Fibroblast of lung (primary cell): ENCODE measurements around the gene NAP1L4. TPM values are rescaled to one million over a fixed set of nuclear protein-coding genes. Genes with fewer than 3 reads are reported as not detected.

Experiments used
- DNase-seq, 2 donors: peaks; one replicate each; pipeline versions ENCODE4 v3.0.0 to v3.0.0-alpha.2; 2010; ENCODE audit warnings: low read depth in 2 of 2
- H2AFZ ChIP-seq: 2 replicates; pipeline ENCODE4 v1.5.1; 2012; ENCODE audit warnings: low read length, control low read depth, inconsistent platforms
- H3K27ac ChIP-seq: 2 replicates; pipeline ENCODE4 v1.5.1; 2011; ENCODE audit warnings: low read length, control low read depth; ENCODE audit not compliant: insufficient read depth
- H3K27me3 ChIP-seq: 2 replicates; pipeline ENCODE4 v1.5.1; 2011; ENCODE audit warnings: mild to moderate bottlenecking, low read length; ENCODE audit not compliant: control insufficient read depth, insufficient read depth
- H3K36me3 ChIP-seq: 2 replicates; pipeline ENCODE4 v1.5.1; 2011; ENCODE audit warnings: low read length; ENCODE audit not compliant: control insufficient read depth, insufficient read depth
- H3K4me1 ChIP-seq: 2 replicates; pipeline ENCODE4 v1.5.1; 2011; ENCODE audit warnings: low read length; ENCODE audit not compliant: control insufficient read depth, insufficient read depth; ENCODE audit errors: extremely low read depth
- H3K4me2 ChIP-seq: 2 replicates; pipeline ENCODE4 v1.5.1; 2011; ENCODE audit warnings: low read length, control low read depth; ENCODE audit not compliant: insufficient read depth; ENCODE audit errors: extremely low read depth
- H3K4me3 ChIP-seq, 4 experiments: fragments of 200-600 bp in 1 of 4; sonication (generic) in 1 of 4; replicated peaks in 1 of 4; 2 replicates each; pipeline ENCODE4 v1.5.1; 2011 to 2016; ENCODE audit warnings: low read length in 4 of 4, low read depth in 3 of 4, mild to moderate bottlenecking in 3 of 4, control low read depth in 2 of 4, inconsistent platforms in 1 of 4, mixed read lengths in 1 of 4; ENCODE audit not compliant: insufficient read depth in 1 of 4; ENCODE audit errors: control extremely low read depth in 1 of 4
- H3K79me2 ChIP-seq: 2 replicates; pipeline ENCODE4 v1.5.1; 2012; ENCODE audit warnings: mild to moderate bottlenecking, low read length, inconsistent platforms; ENCODE audit not compliant: control insufficient read depth, insufficient read depth
- H3K9ac ChIP-seq: 2 replicates; pipeline ENCODE4 v1.5.1; 2011; ENCODE audit warnings: mild to moderate bottlenecking, low read length, control low read depth; ENCODE audit not compliant: insufficient read depth
- H3K9me3 ChIP-seq: 2 replicates; pipeline ENCODE4 v1.5.1; 2012; ENCODE audit warnings: low read depth, low read length; ENCODE audit not compliant: control insufficient read depth, insufficient read depth
- H4K20me1 ChIP-seq: 2 replicates; pipeline ENCODE4 v1.5.1; 2011; ENCODE audit warnings: low read length; ENCODE audit not compliant: control insufficient read depth, insufficient read depth; ENCODE audit errors: extremely low read depth
- CTCF ChIP-seq, 2 donors: IDR thresholded peaks in 1 of 2; conservative IDR thresholded peaks in 1 of 2; 1 replicate in 1 of 2; 2 replicates in 1 of 2; pipeline ENCODE4 v1.5.1; 2011 to 2012; ENCODE audit warnings: low read length in 2 of 2, control low read depth in 1 of 2, inconsistent platforms in 1 of 2, low read depth in 1 of 2, mild to moderate bottlenecking in 1 of 2
- EZH2 ChIP-seq: IDR thresholded peaks from 2 replicates; pipeline ENCODE4 v1.5.1; 2012; ENCODE audit warnings: low read length, control low read depth, mild to moderate bottlenecking; ENCODE audit errors: missing control alignments
- polyA plus RNA-seq, 2 donors: library from polyadenylated mRNA; depleted of rRNA in 1 of 2; stranded (reverse) in 1 of 2; unstranded in 1 of 2; fragments of >200 nt; gene quantifications; 2 replicates each; pipeline ENCODE4 v1.2.1, GENCODE V29; 2011 to 2012; ENCODE audit warnings: missing spikeins in 1 of 2
- total RNA-seq: library from RNA; depleted of rRNA; stranded (reverse); fragments of >200 nt; gene quantifications from 2 replicates; pipeline ENCODE4 v1.2.1, GENCODE V29; 2014

NAP1L4 gene
- total and polyA plus RNA-seq, 2 donors (not counting 1 experiment from before 2014, with no cell fraction given), result 79.5 to 113 TPM

- Histone ChIP-seq H3K79me2 (peaks cover 42% of the 10 kb centered on the region), H3K9ac (no peak overlapping the region), H2AFZ (no peak overlapping the region), H3K27ac (no peak overlapping the region), H3K4me1 (peaks cover under 1% of the 10 kb centered on the region), H3K4me2 (no peak overlapping the region), H4K20me1 (no peaks in the 10 kb centered on the region), H3K4me3 (no peak overlapping the region), H3K9me3 (no peaks in the 10 kb centered on the region), H3K36me3 (peaks cover 2% of the 10 kb centered on the region), H3K27me3 (no peaks in the 10 kb centered on the region)
- no peak for DNase-seq
- no peak for TF ChIP-seq CTCF (conservative IDR thresholded peaks at IDR 0.05 in 1 of 2, IDR thresholded peaks at IDR 0.05 in 1 of 2; ENCODE audit: low read depth in 1 of 2, low read length in 2 of 2)
- no peak for TF ChIP-seq EZH2
These were observed 15.0 kb downstream of the NAP1L4 start for GRCh38 chr11:2977113-2977512.

- Histone ChIP-seq H3K4me3 (no peak overlapping the region), H3K4me2 (no peak overlapping the region), H3K4me1 (no peaks in the 10 kb centered on the region), H3K27ac (no peak overlapping the region), H4K20me1 (no peaks in the 10 kb centered on the region), H3K27me3 (no peaks in the 10 kb centered on the region), H3K36me3 (peaks cover 2% of the 10 kb centered on the region), H2AFZ (no peak overlapping the region), H3K9ac (no peak overlapping the region), H3K79me2 (peaks cover 36% of the 10 kb centered on the region), H3K9me3 (no peaks in the 10 kb centered on the region)
- TF ChIP-seq EZH2, result no peak
- no peak for TF ChIP-seq CTCF (conservative IDR thresholded peaks at IDR 0.05 in 1 of 2, IDR thresholded peaks at IDR 0.05 in 1 of 2; ENCODE audit: low read depth in 1 of 2, low read length in 2 of 2)
- no peak for DNase-seq
These were observed 15.7 kb downstream of the NAP1L4 start for GRCh38 chr11:2976294-2977063.

GRCh38 chr11:2975594-2975993 is 16.5 kb downstream of the NAP1L4 start:
- peaks cover 5% of the 10 kb centered on the region for H3K36me3 ChIP-seq
- H3K27me3 ChIP-seq, result no peaks in the 10 kb centered on the region
- H3K4me3 ChIP-seq, result no peak overlapping the region
- TF ChIP-seq CTCF (conservative IDR thresholded peaks at IDR 0.05 in 1 of 2, IDR thresholded peaks at IDR 0.05 in 1 of 2; ENCODE audit: low read depth in 1 of 2, low read length in 2 of 2) (peak; percentile 42 to 65), EZH2 (no peak)
- no peak overlapping the region for H2AFZ ChIP-seq
- DNase-seq, result peak in 1 of 2 donors; percentile 55
- no peaks in the 10 kb centered on the region for H3K9me3 ChIP-seq
- no peaks in the 10 kb centered on the region for H3K4me1 ChIP-seq
- H3K4me2 ChIP-seq, result no peak overlapping the region
- H3K27ac ChIP-seq, result no peak overlapping the region
- H4K20me1 ChIP-seq, result no peaks in the 10 kb centered on the region
- H3K79me2 ChIP-seq, result peaks cover 30% of the 10 kb centered on the region
- H3K9ac ChIP-seq, result no peak overlapping the region
